GM18520 (cell line): ENCODE measurements around the gene MXRA5.
"Not testable (repeated sequence)": the region's sequence is repeated elsewhere in the genome, so short reads cannot be mapped to it uniquely, and the experiment has no call there.

Source experiments
- ATAC-seq: cut with Tn5 transposase; IDR thresholded peaks from one replicate; pipeline ENCODE4 v1.9.1; 2021; ENCODE audit not compliant: unreplicated experiment

MXRA5 gene, protein sequence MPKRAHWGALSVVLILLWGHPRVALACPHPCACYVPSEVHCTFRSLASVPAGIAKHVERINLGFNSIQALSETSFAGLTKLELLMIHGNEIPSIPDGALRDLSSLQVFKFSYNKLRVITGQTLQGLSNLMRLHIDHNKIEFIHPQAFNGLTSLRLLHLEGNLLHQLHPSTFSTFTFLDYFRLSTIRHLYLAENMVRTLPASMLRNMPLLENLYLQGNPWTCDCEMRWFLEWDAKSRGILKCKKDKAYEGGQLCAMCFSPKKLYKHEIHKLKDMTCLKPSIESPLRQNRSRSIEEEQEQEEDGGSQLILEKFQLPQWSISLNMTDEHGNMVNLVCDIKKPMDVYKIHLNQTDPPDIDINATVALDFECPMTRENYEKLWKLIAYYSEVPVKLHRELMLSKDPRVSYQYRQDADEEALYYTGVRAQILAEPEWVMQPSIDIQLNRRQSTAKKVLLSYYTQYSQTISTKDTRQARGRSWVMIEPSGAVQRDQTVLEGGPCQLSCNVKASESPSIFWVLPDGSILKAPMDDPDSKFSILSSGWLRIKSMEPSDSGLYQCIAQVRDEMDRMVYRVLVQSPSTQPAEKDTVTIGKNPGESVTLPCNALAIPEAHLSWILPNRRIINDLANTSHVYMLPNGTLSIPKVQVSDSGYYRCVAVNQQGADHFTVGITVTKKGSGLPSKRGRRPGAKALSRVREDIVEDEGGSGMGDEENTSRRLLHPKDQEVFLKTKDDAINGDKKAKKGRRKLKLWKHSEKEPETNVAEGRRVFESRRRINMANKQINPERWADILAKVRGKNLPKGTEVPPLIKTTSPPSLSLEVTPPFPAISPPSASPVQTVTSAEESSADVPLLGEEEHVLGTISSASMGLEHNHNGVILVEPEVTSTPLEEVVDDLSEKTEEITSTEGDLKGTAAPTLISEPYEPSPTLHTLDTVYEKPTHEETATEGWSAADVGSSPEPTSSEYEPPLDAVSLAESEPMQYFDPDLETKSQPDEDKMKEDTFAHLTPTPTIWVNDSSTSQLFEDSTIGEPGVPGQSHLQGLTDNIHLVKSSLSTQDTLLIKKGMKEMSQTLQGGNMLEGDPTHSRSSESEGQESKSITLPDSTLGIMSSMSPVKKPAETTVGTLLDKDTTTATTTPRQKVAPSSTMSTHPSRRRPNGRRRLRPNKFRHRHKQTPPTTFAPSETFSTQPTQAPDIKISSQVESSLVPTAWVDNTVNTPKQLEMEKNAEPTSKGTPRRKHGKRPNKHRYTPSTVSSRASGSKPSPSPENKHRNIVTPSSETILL (N-terminal part only)

DNA sequence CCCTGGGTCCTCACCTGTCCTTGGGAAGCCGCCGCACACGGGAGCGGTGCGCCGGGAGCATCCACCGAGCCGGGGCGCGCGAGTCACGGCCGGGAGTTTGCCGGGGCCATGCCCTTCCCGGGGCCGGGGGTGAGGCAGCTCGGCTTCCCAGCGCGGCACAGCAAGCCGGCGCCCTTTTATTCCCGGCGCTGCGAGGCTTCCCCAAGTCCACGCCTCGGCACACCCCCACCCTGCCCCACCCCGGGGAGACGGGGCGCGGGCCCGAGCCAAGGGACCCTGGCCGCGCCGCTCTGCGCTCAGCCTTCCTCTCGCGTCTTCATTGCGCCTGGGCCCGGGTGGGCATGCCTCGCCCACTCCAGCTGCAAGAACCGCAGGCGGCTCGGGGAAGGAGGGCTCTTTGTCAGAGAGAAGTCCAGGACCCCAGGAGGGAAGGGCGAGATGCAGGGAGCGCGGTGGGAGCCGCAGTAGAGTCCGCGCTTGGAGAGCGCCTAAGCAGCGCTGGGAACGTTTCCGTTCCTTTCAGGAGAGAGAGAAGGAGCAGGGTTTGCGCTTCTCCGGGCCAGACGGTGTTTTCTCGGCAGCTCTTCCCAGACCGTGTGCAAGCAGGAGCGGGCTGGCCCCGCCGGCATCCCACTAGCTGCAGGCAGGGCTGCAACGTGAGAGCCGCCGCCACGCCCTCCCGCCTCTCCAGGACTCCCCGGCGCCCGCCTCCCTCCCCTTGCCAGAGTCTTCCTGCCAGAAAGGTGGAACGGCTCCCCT, at the start of gene MXRA5:
TSS of gene MXRA5 (minus strand) at position 152 of the 759 bp plus-strand sequence. CDS start 2,819 bp downstream, outside the sequence.
- no peak for ATAC-seq

GRCh38 chrX:3393581-3394111, 47.2 kb upstream of the MXRA5 start:
- no peak for ATAC-seq

GRCh38 chrX:3393178-3393577, 46.7 kb upstream of the MXRA5 start:
- ATAC-seq: no peak

DNA sequence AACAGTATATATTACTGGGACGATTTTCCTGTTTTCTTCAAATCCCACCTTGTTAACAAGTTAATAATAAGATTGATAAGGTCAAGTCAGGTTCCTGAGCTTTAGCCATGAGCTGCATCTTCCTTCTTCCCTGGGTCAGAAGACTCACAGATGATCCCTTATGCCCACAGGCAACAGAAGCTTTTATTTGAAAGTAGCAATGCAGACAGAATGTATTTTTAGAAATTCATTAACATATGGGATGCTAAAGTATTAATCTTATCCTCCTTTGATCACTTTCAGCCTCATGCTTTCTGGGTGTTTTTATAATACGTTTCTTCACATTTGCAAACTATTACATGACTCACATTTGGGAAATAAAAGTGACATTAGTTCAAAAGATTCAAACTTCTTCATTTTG, 42.0 kb upstream of the MXRA5 start:
- no peak for ATAC-seq

- ATAC-seq: no peak
Observed at GRCh38 chrX:3384327-3384726, 37.9 kb upstream of the MXRA5 start.

GRCh38 chrX:3380603-3381002, 34.2 kb upstream of the MXRA5 start:
- ATAC-seq: no peak

DNA sequence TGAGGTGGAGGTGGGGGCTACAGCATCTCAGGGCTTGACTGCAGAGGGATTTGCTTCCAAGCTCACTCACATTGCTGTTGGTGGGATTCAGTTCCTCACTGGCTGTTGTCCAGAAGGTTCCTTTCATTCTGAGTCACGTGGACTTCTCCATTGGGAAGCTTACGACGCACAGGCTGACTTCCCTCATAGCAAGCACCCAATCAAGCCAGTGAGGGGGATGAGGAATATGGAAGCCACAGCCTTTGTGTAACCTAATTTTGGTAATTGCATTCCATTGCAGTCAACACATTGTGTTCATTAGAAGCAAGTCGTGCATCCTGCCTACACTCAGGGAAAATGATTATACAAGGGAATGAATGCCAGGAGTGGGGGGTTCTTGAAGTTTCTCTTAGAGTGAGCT, 32.7 kb upstream of the MXRA5 start:
- ATAC-seq: no peak

GRCh38 chrX:3378156-3378555, 31.7 kb upstream of the MXRA5 start:
- ATAC-seq: no peak

- ATAC-seq: no peak
Observed at GRCh38 chrX:3377560-3377959, 31.1 kb upstream of the MXRA5 start.

DNA sequence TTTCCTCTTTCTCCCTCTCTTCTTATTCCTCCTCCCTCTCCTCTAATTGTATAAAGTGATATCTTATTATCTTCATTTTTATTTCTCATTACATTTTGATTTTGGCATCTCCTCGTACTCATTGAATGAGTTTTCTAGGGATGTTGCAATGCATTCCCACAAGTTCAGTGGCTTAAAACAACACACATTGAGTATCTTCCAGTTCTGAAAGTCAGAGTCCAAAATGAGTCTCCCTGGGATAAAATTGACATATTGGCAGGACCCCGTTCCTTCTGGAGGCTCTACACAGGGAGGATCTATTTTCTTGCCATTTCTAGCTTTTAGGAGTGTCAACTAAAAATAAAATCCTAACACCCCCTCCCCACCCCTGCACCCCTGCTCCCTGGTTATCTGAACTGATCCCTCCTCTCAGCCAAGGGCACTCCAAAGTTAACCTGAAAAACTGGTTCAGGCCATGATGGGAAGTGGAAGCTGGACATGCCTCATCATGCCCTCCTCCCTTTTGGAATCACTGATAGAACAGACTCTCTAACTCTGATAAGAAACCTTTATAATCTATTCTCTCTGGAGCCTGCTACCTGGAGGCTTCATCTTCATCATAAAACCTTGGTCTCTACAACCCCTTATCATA, 29.5 kb upstream of the MXRA5 start:
- ATAC-seq: not testable (repeated sequence)

DNA sequence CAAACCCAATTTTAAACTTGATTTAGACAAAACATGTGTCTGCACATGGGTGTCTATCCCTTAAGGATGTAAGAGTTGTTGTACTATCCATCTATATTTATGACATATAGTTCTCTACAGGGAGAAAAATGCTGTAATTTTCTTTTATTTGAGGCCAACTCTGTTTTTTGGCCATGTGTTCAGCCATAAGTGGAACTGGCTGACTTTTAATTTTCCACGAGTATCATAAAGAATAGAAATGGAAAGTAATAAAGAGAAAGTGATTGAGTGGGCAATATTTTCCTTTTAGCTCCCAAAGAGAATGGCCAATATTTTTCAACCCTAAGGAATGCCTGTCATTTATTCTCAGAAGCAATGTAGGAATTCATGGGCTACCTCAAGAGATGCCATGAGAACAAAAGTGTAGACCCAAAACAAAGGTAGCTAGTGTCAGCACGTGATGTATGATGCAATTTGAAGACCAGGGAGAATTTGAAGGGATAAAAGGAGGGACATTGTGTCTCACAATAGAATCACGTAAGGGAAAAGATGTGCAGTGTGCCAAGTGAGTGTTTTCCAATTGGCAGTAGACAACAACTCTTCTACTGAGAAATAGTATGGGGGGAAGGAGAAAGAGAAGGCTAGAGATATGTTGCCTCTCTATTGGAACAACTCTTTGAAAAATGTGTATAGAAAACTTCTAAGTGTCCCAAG, 27.8 kb upstream of the MXRA5 start:
- no peak for ATAC-seq

GRCh38 chrX:3371163-3371562, 24.7 kb upstream of the MXRA5 start:
- no peak for ATAC-seq

- ATAC-seq: no peak
Observed at GRCh38 chrX:3370656-3371055, 24.2 kb upstream of the MXRA5 start.

- no peak for ATAC-seq
Observed at GRCh38 chrX:3362956-3363355, 16.5 kb upstream of the MXRA5 start.

- no peak for ATAC-seq
Observed at GRCh38 chrX:3360881-3361280, 14.4 kb upstream of the MXRA5 start.

DNA sequence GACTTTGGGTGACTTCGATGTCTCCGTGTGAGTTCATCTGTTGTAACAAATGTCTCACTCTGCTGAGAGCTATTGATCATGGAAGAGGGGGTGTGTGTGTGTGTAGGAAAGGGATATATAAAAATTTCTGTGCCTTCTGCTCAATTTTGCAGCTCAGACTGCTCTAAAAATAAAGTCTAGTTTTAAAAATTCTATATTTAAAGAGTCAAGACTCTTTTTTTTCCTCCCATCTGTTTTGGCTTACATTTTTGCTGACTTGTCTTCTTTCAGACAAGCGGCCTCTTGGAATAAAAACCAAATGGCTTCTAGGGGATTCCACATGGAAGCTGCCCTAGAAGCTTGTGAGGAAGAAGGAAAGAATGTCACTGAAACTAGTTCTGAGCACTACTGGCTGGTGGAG, 6.3 kb upstream of the MXRA5 start:
- not testable (repeated sequence) for ATAC-seq

DNA sequence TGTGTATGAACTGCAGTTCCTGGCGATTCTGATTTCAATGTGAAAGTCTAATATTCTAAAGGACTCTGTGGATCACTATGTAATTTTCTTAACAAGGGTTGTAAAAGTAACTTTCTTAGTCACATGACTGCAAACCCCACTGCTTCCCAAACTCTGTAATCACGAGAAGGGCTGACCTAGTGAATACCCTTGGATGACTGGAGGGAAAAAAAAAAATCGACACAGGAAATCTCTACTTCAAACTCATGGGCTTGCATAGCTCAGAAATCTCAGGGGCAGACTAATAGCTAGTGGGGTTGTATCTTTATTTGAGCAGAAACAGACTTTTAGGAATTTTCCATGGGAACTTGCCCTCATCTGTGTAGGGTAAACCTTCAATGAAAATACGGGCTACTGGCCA, 4.8 kb upstream of the MXRA5 start:
- ATAC-seq: no peak

- ATAC-seq: no peak
Observed at GRCh38 chrX:3348191-3348590, 1.7 kb upstream of the MXRA5 start.
